ENCODE measurements around the gene CHURC1. TPM values are rescaled to one million over a fixed set of nuclear protein-coding genes. Genes with fewer than 3 reads are reported as not detected.

The CHURC1 gene
- total RNA-seq, 1 donor from 2014 or later: 72.6 TPM

- no peak for TF ChIP-seq CTCF (IDR thresholded peaks at IDR 0.05)
- intact Hi-C loops (cut with DNase I): no loop called here
- H3K27ac ChIP-seq: no peak overlapping the region
- DNase-seq (no peak), ATAC-seq (no peak)
- H3K27me3 ChIP-seq (ENCODE audit: low read depth): no peaks in the 10 kb centered on the region
- H3K4me1 ChIP-seq: no peaks in the 10 kb centered on the region
- no peak overlapping the region for H3K4me3 ChIP-seq
- no peaks in the 10 kb centered on the region for H3K9me3 ChIP-seq
- peaks cover 11% of the 10 kb centered on the region for H3K36me3 ChIP-seq
Observed at GRCh38 chr14:64953310-64953654, 39.0 kb downstream of the CHURC1 start.

GRCh38 chr14:64953661-64954060, 39.4 kb downstream of the CHURC1 start:
- H3K4me1 ChIP-seq: no peaks in the 10 kb centered on the region
- peaks cover 11% of the 10 kb centered on the region for H3K36me3 ChIP-seq
- intact Hi-C loops (cut with DNase I): no loop called here
- no peak overlapping the region for H3K27ac ChIP-seq
- DNase-seq (no peak), ATAC-seq (no peak)
- no peaks in the 10 kb centered on the region for H3K27me3 ChIP-seq (ENCODE audit: low read depth)
- H3K4me3 ChIP-seq: no peak overlapping the region
- TF ChIP-seq CTCF (IDR thresholded peaks at IDR 0.05): no peak
- H3K9me3 ChIP-seq: no peaks in the 10 kb centered on the region

- DNase-seq: no peak
- H3K9me3 ChIP-seq: no peaks in the 10 kb centered on the region
- H3K4me1 ChIP-seq: no peaks in the 10 kb centered on the region
- no peak for ATAC-seq
- H3K27me3 ChIP-seq (ENCODE audit: low read depth): no peaks in the 10 kb centered on the region
- no peak overlapping the region for H3K4me3 ChIP-seq
- intact Hi-C loops (cut with DNase I): no loop called here
- peaks cover 11% of the 10 kb centered on the region for H3K36me3 ChIP-seq
- no peak overlapping the region for H3K27ac ChIP-seq
- TF ChIP-seq CTCF (IDR thresholded peaks at IDR 0.05): no peak
Observed at GRCh38 chr14:64954491-64955240, 40.4 kb downstream of the CHURC1 start.

GRCh38 chr14:64955297-64955696, 41.0 kb downstream of the CHURC1 start:
- no peak for TF ChIP-seq CTCF (IDR thresholded peaks at IDR 0.05)
- Histone ChIP-seq H3K9me3 (no peaks in the 10 kb centered on the region), H3K36me3 (peaks cover 8% of the 10 kb centered on the region), H3K4me1 (no peaks in the 10 kb centered on the region), H3K27me3 (ENCODE audit: low read depth) (no peaks in the 10 kb centered on the region), H3K27ac (no peak overlapping the region), H3K4me3 (no peak overlapping the region)
- DNase-seq: no peak
- no peak for ATAC-seq
- intact Hi-C loops (cut with DNase I): no loop called here

- Histone ChIP-seq H3K9me3 (no peaks in the 10 kb centered on the region), H3K27ac (no peak overlapping the region), H3K36me3 (no peaks in the 10 kb centered on the region), H3K27me3 (ENCODE audit: low read depth) (no peaks in the 10 kb centered on the region), H3K4me1 (no peaks in the 10 kb centered on the region), H3K4me3 (no peak overlapping the region)
- intact Hi-C loops (cut with DNase I): no loop called here
- DNase-seq: no peak
- no peak for ATAC-seq
- no peak for TF ChIP-seq CTCF (IDR thresholded peaks at IDR 0.05)
Observed at GRCh38 chr14:64956697-64957406, 42.6 kb downstream of the CHURC1 start.
